ENCODE measurements around the gene RAB1B.

Gene RAB1B

GRCh38 chr11:66268244-66268951 lies at the start of gene RAB1B:
TSS of gene RAB1B (plus strand) at chr11:66268639. CDS start at chr11:66268680, 41 bp downstream.
- peak; percentile 99 to 100 for DNase-seq (ENCODE audit: low read depth in 2 of 2, low spot score in 1 of 2)

DNA sequence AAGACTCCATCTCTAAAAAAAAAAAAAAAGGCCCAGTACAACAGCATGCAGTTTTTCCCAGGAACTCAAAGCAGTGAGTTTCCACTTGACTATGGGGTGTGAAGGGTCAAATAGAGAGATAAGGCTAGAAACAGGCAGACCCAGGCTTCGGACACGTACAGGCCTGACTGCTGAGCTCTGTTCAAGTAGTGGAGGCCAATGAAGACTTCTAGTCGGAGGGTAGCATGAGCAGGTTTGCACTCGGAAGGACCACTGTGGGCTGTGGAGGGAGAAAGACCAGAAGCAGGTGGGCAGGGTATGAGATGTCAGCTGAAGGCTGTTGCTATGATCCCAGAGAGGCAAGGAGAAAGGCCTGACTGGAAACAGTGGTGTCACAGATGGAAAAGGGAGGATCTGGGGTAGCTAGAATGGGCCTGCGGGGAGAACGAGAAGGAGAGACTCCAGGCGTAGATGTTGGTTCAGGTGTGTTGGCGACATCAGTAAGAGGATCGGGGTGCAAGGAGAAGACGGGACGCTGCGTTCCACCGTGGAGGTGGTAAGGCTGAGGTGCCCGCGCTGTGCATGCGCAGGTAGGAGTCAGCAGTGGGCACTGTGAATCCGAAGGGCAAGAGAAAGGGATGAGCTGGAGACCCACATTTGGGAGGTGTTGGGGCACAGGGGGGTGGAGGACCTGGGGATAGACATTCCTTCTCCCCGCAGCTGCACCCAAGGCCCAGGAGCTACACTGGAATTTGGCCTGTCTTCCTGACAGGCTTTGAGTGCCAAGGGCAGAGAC lies 49.4 kb upstream of the RAB1B start:
- no peak for DNase-seq (ENCODE audit: low read depth in 2 of 2, low spot score in 1 of 2)

DNA sequence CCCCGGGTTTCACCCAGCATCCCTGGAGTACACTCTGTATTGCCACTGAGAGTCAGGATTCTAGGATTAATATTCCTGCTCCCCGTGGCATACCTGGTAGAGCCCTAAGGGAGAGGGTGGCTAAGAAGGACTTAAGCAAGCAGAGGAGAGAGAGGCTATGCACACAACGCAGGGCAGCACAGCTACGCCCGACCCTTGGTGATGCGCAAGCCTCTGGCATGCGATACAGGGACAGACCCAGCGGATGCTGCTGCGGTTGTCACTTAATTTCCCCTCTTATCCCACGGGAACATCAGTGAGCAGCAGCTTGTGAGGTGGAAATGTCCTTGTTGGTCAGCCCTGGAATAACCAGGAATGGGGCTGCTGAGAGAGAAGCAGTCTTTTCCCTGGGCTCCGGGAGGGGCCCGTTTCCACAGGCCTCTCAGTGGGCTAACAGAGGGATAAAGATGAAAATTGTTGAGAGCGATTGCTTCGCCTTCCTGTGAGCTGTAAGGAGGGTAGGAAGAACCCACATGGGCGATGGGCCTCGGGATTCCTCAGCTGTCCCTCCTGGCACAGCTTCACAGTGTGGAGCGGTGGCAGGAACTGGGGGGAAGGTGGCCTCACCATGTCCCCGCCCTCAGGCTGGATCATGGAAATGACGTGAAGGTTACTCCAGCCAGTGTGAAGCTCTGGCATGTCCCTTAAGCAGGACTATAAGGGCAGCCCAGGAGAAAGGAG lies 48.4 kb upstream of the RAB1B start:
- DNase-seq (ENCODE audit: low read depth in 2 of 2, low spot score in 1 of 2), result no peak

DNA sequence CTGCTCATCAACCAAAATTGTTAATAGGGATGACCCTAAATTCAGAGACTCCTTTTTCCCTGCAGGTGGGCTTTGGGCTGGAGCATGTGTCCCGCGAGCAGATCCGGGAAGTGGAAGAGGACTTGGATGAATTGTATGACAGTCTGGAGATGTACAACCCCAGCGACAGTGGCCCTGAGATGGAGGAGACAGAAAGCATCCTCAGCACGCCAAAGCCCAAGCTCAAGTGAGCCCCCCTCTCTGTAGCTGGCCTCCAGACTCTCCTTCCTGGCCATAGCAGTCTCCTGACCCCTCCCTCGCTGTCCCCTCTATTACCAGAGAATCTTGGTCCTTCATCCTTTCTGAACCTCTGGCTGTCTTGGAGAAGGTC lies 47.9 kb upstream of the RAB1B start:
- DNase-seq (ENCODE audit: low read depth in 2 of 2, low spot score in 1 of 2), result no peak

GRCh38 chr11:66221012-66221411 lies 47.4 kb upstream of the RAB1B start:
- no peak for DNase-seq (ENCODE audit: low read depth in 2 of 2, low spot score in 1 of 2)

DNA sequence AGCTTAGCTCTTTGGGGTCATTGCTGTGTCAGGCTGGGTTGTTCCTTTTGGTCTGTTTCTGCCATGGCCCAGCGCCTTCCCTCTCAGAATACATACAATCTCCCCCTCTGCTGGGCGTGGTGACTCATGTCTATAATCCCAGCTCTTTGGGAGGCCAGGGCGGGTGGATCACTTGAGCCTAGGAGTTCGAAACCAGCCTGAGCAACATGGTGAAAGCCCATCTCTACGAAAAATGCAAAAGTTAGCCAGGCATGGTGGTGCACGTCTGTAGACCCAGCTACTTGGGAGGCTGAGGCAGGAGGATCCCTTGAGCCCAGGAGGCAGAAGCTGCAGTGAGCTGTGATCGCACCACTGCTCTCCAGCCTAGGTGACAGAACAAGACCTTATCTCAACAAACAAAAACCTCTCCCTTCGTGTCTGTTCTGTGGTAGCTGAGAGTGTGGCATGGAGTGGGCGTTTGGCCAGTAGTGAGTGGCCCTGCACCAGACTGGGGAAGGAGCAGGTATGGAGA lies 46.7 kb upstream of the RAB1B start:
- no peak for DNase-seq (ENCODE audit: low read depth in 2 of 2, low spot score in 1 of 2)

DNA sequence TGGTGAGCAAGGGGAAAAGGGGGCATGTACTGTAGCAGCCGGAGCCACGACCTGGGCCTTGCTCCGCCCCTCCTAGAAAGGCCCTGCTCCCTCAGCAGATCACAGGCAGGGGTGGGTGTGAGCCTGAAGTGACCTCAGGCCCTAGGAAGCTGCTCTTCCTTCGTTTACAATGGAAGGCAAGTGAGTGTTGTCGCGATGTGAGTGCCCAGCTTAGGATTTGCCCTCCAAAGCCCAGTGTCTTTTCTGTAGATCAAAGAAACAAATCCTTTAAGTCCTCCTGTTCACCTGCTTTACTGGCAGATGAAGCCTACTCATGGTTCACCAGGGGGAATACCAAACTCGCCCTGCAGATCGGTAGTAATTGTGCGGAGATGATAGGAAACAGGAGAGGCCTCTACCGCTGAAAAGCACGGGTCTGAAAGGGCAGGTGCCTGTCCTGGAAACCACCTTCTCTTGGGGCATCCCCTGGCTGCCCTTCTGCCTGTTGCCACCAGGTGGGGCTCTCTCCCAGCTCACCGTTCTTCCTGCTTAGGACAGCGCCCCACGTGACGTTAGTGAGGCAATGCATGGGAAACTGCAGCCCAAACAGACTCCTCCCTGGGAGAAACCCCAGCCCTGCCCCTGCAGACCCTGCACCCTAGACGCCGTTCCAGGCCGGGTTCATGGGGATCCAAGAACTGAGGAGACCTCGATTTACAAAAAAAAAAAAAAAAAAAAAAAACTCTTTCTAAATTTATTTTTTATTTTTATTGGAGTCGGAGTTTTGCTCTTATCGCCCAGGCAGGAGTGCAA lies 45.9 kb upstream of the RAB1B start:
- DNase-seq (ENCODE audit: low read depth in 2 of 2, low spot score in 1 of 2), result peak; percentile 78 to 85

DNA sequence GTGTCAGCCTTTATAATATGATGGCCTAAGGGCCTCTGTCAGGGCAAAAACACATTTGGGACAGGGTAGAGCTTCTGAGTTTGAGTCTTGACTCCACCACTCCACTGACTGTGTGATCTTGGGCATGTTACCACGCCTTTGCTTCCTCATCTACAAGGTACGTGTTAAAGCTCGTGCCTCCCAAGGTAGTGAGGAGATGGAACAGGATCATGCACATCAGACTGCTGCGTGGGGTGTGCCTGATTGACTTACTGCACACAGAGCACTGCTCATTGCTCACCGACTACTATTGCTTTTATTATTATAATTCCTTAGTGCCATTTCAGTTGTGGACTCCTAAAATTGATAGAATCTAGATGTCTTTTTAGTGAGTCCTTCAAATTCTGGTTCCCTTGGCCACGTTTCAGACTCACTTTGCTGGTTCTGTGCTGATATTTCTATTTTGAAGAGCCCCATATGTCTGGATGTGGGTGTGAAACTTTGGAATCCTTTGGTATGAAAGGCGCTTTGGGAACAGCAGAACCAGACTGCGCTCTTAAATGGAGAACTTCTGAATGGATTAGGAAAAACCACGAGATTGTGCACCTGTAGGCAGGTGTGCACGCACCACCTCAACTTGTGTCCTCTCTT lies 44.1 kb upstream of the RAB1B start:
- DNase-seq (ENCODE audit: low read depth in 2 of 2, low spot score in 1 of 2), result no peak

- no peak for DNase-seq (ENCODE audit: low read depth in 2 of 2, low spot score in 1 of 2)
Observed at GRCh38 chr11:66225066-66225465, 43.4 kb upstream of the RAB1B start.

DNA sequence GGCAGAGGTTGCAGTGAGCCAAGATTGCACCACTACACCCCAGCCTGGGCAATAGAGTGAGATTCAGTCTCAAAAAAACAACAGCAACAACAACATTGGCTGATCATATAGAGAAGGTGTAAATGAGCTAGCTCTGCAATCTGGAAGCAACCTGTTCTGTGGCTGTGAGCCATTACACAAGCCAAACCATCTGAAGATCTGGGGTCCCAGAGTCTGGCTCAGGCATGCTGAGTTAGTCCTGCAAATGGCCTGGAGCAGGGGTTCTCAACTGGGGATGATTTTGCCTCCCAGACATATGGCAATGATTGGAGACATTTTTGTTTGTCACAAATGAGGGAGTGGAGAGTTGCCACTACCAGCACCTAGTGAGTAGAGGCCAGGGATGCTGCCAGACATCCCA lies 42.3 kb upstream of the RAB1B start:
- DNase-seq (ENCODE audit: low read depth in 2 of 2, low spot score in 1 of 2), result no peak

- DNase-seq (ENCODE audit: low read depth in 2 of 2, low spot score in 1 of 2), result no peak
Observed at GRCh38 chr11:66227700-66228099, 40.7 kb upstream of the RAB1B start.

- DNase-seq (ENCODE audit: low read depth in 2 of 2, low spot score in 1 of 2), result no peak
Observed at GRCh38 chr11:66228521-66228920, 39.9 kb upstream of the RAB1B start.

- no peak for DNase-seq (ENCODE audit: low read depth in 2 of 2, low spot score in 1 of 2)
Observed at GRCh38 chr11:66230156-66230555, 38.3 kb upstream of the RAB1B start.

- no peak for DNase-seq (ENCODE audit: low read depth in 2 of 2, low spot score in 1 of 2)
Observed at GRCh38 chr11:66230978-66231377, 37.5 kb upstream of the RAB1B start.

GRCh38 chr11:66231561-66231960 lies 36.9 kb upstream of the RAB1B start:
- DNase-seq (ENCODE audit: low read depth in 2 of 2, low spot score in 1 of 2), result no peak

- DNase-seq (ENCODE audit: low read depth in 2 of 2, low spot score in 1 of 2), result no peak
Observed at GRCh38 chr11:66232769-66233168, 35.7 kb upstream of the RAB1B start.

- no peak for DNase-seq (ENCODE audit: low read depth in 2 of 2, low spot score in 1 of 2)
Observed at GRCh38 chr11:66233301-66233700, 35.1 kb upstream of the RAB1B start.

DNA sequence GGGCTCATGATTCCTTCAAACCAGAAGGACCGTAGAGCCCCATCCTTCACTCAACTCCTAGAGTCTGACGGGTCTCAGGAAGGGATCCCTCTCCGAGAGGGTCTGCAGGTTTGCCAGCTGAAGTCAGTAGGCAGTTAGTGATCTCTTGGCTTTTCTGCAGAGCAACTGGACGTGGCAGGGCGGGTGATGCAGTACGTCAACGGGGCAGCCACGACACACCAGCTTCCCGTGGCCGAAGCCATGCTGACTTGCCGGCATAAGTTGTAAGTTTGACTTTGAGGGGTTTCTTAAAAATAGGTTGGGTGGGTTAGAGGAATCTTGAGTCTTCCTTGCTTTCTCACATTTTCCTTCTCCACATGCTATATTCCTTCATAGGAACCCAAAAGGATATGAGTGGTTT lies 33.3 kb upstream of the RAB1B start:
- DNase-seq (ENCODE audit: low read depth in 2 of 2, low spot score in 1 of 2), result no peak

DNA sequence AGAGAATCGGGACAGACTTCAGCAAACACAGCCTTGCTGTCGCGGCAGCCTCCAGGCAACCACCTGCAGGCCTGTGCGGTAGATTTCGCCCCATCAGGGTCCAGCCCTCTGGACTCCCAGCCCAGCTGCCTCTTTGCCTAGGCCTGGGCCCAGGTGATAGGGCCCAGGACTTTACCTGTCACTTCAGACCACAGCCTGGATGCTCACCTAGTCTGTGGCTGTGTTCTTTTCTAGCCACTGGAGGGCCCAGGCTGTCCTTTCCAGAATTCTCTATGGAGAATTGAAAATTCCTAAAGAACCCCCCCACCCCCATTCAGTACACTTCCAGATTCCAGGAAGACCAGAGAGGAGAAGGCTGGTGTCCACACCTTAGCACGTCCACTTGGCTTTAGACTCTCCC lies 30.6 kb upstream of the RAB1B start:
- DNase-seq (ENCODE audit: low read depth in 2 of 2, low spot score in 1 of 2), result no peak

GRCh38 chr11:66238786-66239413 lies 29.5 kb upstream of the RAB1B start:
- DNase-seq (ENCODE audit: low read depth in 2 of 2, low spot score in 1 of 2), result no peak
